Activated naive CD8-positive, alpha-beta T cell treated with anti-CD3 and anti-CD28 coated beads for 36 hours (primary cell): ENCODE results near the gene STAC2. TPM values are rescaled to one million over a fixed set of nuclear protein-coding genes. Genes with fewer than 3 reads are reported as not detected.
A peak's percentile ranks its signal among the peaks of the same experiment; 100 is the strongest.
"Not testable (repeated sequence)": the region's sequence is repeated elsewhere in the genome, so short reads cannot be mapped to it uniquely, and the experiment has no call there.

ENCODE experiments used
- DNase-seq: peaks from one replicate; pipeline ENCODE4 v3.0.0; 2021
- H3K27ac Mint-ChIP-seq: one replicate; pipeline ENCODE4 v1.8.0; 2022; ENCODE audit warnings: mild to moderate bottlenecking, moderate library complexity, mixed read lengths
- H3K27me3 Mint-ChIP-seq: one replicate; pipeline ENCODE4 v1.8.0; 2022; ENCODE audit warnings: mild to moderate bottlenecking, mixed read lengths
- H3K36me3 Mint-ChIP-seq: one replicate; pipeline ENCODE4 v1.8.0; 2021; ENCODE audit warnings: mild to moderate bottlenecking, mixed read lengths
- H3K4me1 Mint-ChIP-seq: one replicate; pipeline ENCODE4 v1.8.0; 2021; ENCODE audit warnings: mixed read lengths
- H3K4me3 Mint-ChIP-seq: one replicate; pipeline ENCODE4 v1.8.0; 2022; ENCODE audit warnings: mild to moderate bottlenecking, moderate library complexity, mixed read lengths
- H3K9me3 Mint-ChIP-seq: one replicate; pipeline ENCODE4 v1.8.0; 2022; ENCODE audit warnings: mixed read lengths
- total RNA-seq, 2 experiments: library from RNA; stranded (reverse); gene quantifications; one replicate each; pipeline ENCODE4 v1.2.3, GENCODE V29; 2021

STAC2 gene, protein sequence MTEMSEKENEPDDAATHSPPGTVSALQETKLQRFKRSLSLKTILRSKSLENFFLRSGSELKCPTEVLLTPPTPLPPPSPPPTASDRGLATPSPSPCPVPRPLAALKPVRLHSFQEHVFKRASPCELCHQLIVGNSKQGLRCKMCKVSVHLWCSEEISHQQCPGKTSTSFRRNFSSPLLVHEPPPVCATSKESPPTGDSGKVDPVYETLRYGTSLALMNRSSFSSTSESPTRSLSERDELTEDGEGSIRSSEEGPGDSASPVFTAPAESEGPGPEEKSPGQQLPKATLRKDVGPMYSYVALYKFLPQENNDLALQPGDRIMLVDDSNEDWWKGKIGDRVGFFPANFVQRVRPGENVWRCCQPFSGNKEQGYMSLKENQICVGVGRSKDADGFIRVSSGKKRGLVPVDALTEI
- under 1 TPM; 0.14 to 0.20 TPM for total RNA-seq

- Mint-ChIP-seq H3K9me3 (no peaks in the 10 kb centered on the region), H3K27ac (no peak within 1 kb of the TSS), H3K4me1 (peaks cover 7% of the 10 kb centered on the region), H3K36me3 (no peaks in the 10 kb centered on the region), H3K4me3 (peak within 1 kb of the TSS; percentile 81), H3K27me3 (peaks cover 45% of the 10 kb centered on the region)
- no peak for DNase-seq
Observed at GRCh38 chr17:39225308-39225958, at the start of gene STAC2. TSS of gene STAC2 (minus strand) at chr17:39225945. CDS start at chr17:39225502, 443 bp downstream.

DNA sequence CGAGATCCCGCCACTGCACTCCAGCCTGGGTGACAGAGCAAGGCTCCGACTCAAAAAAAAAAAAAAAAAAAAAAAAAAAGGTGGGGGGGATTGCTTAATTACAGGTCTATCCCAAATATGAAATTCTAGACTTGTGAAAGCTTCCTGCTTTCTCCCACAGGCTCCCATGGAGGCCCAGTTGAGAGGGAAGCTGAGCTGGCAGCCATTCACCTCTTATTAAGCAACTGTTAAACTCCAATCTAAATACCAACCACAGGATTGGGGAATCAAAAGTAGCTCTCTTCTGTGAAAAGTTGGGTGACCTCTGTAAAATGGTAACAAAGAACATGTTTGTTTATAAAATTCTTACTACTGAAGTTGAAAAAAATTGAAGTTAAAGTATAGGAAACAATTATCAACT, 45.8 kb upstream of the STAC2 start:
- Mint-ChIP-seq H3K4me1 (no peaks in the 10 kb centered on the region), H3K27ac (no peak overlapping the region)
- DNase-seq, result no peak

GRCh38 chr17:39270923-39271322, 45.2 kb upstream of the STAC2 start:
- Mint-ChIP-seq H3K4me3 (no peak overlapping the region), H3K9me3 (no peaks in the 10 kb centered on the region), H3K27ac (peak overlapping the region; percentile 27), H3K36me3 (peaks cover 2% of the 10 kb centered on the region), H3K4me1 (no peaks in the 10 kb centered on the region), H3K27me3 (no peaks in the 10 kb centered on the region)
- no peak for DNase-seq

More for the DNA sequence above, 45.8 kb upstream of the STAC2 start:
- H3K27me3 Mint-ChIP-seq, result no peaks in the 10 kb centered on the region
- H3K9me3 Mint-ChIP-seq, result no peaks in the 10 kb centered on the region
- H3K36me3 Mint-ChIP-seq, result peaks cover 2% of the 10 kb centered on the region
- no peak overlapping the region for H3K4me3 Mint-ChIP-seq

DNA sequence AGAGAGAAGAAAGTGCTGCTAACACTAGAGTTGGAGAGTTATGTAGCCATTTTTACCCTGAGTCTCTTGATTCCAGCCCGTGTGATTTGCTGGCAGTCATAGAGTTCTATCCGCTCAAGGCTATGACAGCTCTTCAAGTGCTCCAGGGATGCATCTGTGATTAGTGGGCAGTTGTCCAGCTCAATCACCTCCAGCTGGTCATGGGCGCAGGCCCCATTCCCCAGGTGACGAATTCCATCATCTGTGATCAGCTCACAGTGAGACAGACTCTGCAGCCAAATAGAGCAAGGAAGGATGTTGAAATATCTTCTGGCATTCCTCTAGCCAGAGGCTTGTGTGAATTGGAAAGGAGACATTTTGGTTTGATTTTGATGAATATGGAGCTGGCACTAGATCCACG, 38.4 kb upstream of the STAC2 start:
- peaks cover 3% of the 10 kb centered on the region for H3K36me3 Mint-ChIP-seq
- H3K4me1 Mint-ChIP-seq, result no peaks in the 10 kb centered on the region
- no peak overlapping the region for H3K4me3 Mint-ChIP-seq
- no peak overlapping the region for H3K27ac Mint-ChIP-seq
- no peaks in the 10 kb centered on the region for H3K27me3 Mint-ChIP-seq
- no peak for DNase-seq
- H3K9me3 Mint-ChIP-seq, result no peaks in the 10 kb centered on the region

- DNase-seq, result peak; percentile 37
- Mint-ChIP-seq H3K36me3 (peaks cover 3% of the 10 kb centered on the region), H3K27me3 (no peaks in the 10 kb centered on the region)
Observed at GRCh38 chr17:39261286-39261685, 35.5 kb upstream of the STAC2 start.

DNA sequence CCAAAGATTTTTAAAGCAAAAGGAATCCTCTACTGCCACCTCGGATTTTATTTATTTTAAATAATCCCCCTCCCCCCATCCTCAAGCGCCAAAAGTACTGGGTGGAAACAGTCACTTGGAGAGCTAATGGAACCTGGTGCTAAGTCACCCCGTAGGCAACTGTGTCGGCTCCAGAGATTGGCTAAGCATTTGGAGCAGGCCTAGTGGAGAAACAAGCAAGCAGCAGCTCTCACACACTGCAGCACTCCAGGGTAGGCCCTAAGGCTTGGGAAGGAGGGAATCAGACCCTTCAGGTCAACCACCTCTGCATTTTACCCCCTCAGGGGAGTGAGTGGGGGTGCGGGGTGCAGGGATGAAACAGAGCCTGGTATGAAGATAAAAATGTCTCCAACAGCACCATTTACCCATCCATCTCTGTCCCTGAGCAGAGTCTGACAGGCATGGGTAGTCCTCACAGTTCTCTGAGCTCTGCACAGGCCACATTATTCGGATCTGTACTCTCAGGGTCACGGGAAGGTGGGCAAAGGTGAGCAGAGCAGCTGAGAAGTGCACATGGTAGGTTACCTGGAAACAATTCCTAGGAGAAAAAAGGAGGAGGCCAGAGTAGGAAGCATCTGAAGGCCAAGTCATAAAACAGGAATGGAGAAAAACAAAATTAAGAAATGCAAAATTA, 27.2 kb upstream of the STAC2 start:
- Mint-ChIP-seq H3K27ac (no peak overlapping the region), H3K9me3 (no peaks in the 10 kb centered on the region), H3K4me3 (no peak overlapping the region), H3K27me3 (no peaks in the 10 kb centered on the region), H3K4me1 (no peaks in the 10 kb centered on the region), H3K36me3 (no peaks in the 10 kb centered on the region)
- DNase-seq, result no peak

More at GRCh38 chr17:39261286-39261685, 35.5 kb upstream of the STAC2 start:
- no peak overlapping the region for H3K4me3 Mint-ChIP-seq
- H3K27ac Mint-ChIP-seq, result no peak overlapping the region
- no peaks in the 10 kb centered on the region for H3K9me3 Mint-ChIP-seq
- no peaks in the 10 kb centered on the region for H3K4me1 Mint-ChIP-seq

DNA sequence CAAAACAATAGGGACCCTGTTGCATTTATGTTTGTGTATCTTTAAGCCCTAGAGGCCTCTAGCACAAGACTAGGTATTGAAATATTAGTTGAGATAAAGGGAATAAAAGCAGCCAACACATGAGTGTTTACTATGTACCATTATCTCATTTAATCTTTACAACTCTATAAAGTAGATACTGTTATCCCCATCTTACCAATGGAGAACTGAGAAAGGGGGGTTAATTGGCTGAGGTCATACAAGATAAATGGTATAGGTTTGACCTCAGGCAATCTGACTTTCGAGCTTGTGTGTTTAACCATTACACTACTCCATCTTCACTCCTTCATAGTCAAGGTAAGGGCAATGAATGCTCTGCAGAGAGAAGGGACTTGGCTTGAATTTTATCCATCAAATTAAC, 26.3 kb upstream of the STAC2 start:
- Mint-ChIP-seq H3K4me3 (no peak overlapping the region), H3K27ac (no peak overlapping the region), H3K27me3 (no peaks in the 10 kb centered on the region), H3K36me3 (no peaks in the 10 kb centered on the region), H3K4me1 (no peaks in the 10 kb centered on the region), H3K9me3 (no peaks in the 10 kb centered on the region)
- no peak for DNase-seq

- DNase-seq, H3K27ac Mint-ChIP-seq, H3K27me3 Mint-ChIP-seq, H3K4me3 Mint-ChIP-seq, H3K36me3 Mint-ChIP-seq, H3K9me3 Mint-ChIP-seq, H3K4me1 Mint-ChIP-seq: not testable (repeated sequence)
Observed at GRCh38 chr17:39250076-39250475, 24.3 kb upstream of the STAC2 start.

DNA sequence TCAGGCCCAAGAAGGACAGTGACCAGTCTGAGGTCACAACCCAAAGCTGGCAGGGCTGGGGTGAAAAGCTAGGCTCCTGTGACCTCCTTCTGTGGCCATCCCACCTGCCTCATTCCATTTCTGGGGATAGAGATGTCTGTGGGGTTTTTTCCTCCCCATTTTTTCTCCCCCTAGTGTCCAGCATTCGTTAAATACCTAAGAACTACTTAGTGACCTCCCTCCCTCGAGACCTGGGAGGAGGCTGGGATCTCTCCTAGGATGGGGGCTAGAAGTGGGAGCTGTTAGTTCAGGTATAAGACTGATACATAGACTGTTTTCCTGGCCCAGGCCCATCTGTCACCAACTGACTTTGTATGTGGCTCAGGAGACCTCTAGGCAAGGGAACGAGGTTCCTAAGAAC, 20.5 kb upstream of the STAC2 start:
- H3K4me3 Mint-ChIP-seq, result no peak overlapping the region
- H3K27me3 Mint-ChIP-seq, result no peaks in the 10 kb centered on the region

DNA sequence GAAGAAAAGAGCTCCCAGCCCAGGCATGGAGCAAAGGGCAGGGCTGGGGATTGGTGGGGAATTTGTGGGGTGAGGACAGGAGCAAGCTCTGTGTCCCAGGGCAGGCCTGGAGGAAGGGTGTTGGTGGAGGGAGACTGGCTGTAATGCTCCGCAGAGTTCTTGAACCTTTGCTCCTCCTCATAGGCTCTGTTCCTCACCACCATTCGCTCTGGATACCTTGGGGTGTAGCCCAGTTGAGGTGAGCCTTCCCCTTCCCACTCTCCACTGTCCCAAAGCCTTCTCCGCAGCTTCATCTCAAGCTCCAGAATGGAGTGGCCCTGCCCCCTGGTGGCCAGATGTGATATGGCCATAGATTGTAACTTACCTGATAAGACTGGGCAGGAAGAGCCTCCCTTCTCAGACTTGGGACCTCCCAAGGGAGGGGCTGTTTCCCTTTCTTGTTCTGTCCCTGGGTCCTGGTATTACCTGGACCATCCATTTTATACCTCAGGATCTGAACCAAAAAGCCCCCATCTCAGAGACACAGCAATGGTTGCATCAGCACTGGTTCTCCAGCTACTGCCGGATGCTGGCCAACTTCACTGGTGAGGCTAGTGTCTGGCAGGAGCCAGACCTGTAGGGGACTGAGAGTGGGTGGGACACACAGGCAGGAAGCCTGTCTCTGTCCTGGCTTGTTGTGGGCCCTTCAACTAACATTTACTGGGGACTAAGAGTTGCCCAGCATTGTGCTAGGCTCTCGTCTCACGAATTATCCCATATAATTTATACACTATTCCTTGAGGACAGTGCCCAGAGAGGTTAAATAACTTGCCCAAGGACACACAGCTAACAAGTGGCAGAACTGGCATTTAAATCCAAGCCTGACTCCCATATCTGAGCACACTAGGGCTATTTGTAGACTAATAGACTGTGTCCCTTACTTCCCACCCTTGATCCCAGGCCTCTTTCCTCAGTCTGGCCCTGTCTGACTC, 19.1 kb upstream of the STAC2 start:
- H3K4me1 Mint-ChIP-seq, result peaks cover 17% of the 10 kb centered on the region
- no peaks in the 10 kb centered on the region for H3K9me3 Mint-ChIP-seq
- no peak overlapping the region for H3K4me3 Mint-ChIP-seq
- no peaks in the 10 kb centered on the region for H3K27me3 Mint-ChIP-seq
- no peak overlapping the region for H3K27ac Mint-ChIP-seq
- peak; percentile 79 for DNase-seq
- H3K36me3 Mint-ChIP-seq, result no peaks in the 10 kb centered on the region

More for the DNA sequence above, 20.5 kb upstream of the STAC2 start:
- H3K9me3 Mint-ChIP-seq, result no peaks in the 10 kb centered on the region
- H3K36me3 Mint-ChIP-seq, result no peaks in the 10 kb centered on the region
- DNase-seq, result no peak
- no peak overlapping the region for H3K27ac Mint-ChIP-seq
- peaks cover 15% of the 10 kb centered on the region for H3K4me1 Mint-ChIP-seq

DNA sequence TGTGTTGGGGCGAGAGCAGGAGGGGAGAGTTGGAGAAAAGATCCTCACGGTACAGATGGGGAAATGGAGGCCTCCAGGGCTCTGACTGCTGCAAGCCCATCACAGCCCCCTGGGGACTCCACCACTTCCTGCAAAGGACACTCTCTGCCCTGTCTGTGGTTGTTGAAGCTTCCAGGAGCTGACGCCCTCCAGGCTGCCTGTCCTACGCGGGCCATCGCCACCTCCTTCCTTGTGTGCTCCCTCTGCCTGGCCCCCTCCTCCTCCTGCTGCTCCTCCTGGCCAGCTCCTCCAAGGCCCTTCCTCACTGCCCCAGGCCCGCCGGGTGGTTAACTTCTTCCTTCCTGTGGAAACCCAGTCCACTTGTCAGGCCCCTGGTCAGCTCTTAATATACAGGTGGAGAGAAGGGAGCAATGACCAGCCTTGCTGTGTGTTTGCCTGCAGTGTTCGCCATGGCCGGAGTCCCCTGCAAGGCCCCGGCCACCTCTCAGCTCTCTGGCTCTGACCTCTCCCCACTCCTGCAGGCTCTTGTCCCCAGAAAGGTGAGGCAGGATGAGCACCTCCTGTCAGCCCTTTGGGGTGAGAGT, 18.4 kb upstream of the STAC2 start:
- no peak for DNase-seq
- Mint-ChIP-seq H3K36me3 (no peaks in the 10 kb centered on the region), H3K4me1 (peaks cover 24% of the 10 kb centered on the region), H3K27me3 (no peaks in the 10 kb centered on the region), H3K9me3 (no peaks in the 10 kb centered on the region), H3K27ac (no peak overlapping the region), H3K4me3 (no peak overlapping the region)

DNA sequence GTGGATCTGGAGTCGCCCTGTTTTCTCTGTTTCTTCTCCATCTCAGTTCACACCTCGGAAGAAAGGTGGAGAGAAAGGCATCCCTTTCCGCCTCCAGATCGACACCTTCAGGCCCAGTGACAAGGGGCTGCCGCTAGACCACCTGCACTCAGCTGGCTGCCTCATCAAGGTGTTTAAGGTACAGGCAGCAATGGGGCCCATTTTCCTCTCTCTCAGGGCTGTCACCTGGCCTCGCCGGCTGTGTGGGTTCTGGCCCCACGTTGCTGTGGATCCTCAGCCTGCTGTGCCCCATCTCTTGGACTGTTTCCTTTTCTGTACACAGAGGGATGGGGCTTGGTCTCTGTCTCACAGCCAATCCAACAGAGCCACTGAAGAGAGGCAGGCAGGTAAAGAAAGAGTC, 17.4 kb upstream of the STAC2 start:
- no peaks in the 10 kb centered on the region for H3K27me3 Mint-ChIP-seq
- H3K4me3 Mint-ChIP-seq, result no peak overlapping the region
- no peak for DNase-seq
- no peak overlapping the region for H3K27ac Mint-ChIP-seq
- peaks cover 32% of the 10 kb centered on the region for H3K4me1 Mint-ChIP-seq
- H3K9me3 Mint-ChIP-seq, result no peaks in the 10 kb centered on the region
- H3K36me3 Mint-ChIP-seq, result no peaks in the 10 kb centered on the region

DNA sequence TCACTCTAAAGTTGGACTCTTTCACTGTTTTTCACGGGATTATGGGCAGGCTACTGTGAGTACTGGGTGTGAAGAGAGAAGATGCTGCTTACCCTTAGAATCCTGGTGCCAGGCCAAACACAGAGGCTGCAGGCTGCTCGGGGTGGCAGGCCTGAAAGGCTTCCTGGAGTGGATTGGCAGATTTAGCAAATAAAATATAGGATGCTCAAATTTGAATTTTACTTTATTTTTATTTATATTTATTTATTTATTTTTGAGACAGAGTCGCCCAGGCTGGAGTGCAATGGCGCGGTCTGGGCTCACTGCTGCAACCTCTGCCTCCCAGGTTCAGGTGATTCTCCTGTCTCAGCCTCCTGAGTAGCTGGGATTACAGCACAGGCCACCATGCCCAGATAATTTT, 14.9 kb upstream of the STAC2 start:
- H3K27me3 Mint-ChIP-seq, result no peaks in the 10 kb centered on the region
- no peak for DNase-seq
- peaks cover 35% of the 10 kb centered on the region for H3K4me1 Mint-ChIP-seq
- H3K27ac Mint-ChIP-seq, result no peak overlapping the region
- H3K4me3 Mint-ChIP-seq, result no peak overlapping the region
- no peaks in the 10 kb centered on the region for H3K36me3 Mint-ChIP-seq
- no peaks in the 10 kb centered on the region for H3K9me3 Mint-ChIP-seq

GRCh38 chr17:39239640-39240314, 14.0 kb upstream of the STAC2 start:
- peaks cover 33% of the 10 kb centered on the region for H3K4me1 Mint-ChIP-seq
- no peaks in the 10 kb centered on the region for H3K36me3 Mint-ChIP-seq
- no peaks in the 10 kb centered on the region for H3K9me3 Mint-ChIP-seq
- no peaks in the 10 kb centered on the region for H3K27me3 Mint-ChIP-seq
- DNase-seq, result peak; percentile 72
- no peak overlapping the region for H3K4me3 Mint-ChIP-seq
- H3K27ac Mint-ChIP-seq, result peak overlapping the region; percentile 61
